ENCODE measurements around the gene CLDN3.

DNA sequence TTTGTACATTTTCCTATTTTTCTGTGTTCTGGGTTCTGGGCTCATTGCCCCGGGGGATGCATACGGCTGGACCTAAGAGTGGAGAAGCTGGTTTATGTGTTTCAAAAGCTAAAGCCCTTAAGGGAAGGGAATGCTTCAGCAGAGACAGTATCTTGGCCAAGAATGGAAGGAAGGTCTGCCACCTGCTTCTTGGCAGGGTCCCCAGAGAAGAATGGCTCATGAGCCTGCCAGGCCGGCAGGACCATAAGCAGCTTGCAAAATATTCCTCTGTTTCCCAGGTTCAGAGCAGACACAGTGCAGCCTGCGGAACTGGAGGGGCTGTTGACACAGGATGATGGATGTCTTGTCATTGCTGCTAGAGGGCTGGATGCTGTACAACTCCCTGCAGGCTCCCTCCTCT is 23.7 kb downstream of the CLDN3 start:
- TF ChIP-seq EZH2 (IDR thresholded peaks at IDR 0.05; ENCODE audit: insufficient read depth, poor library complexity, severe bottlenecking) (no peak), EZH2phosphoT487 (IDR thresholded peaks at IDR 0.05; ENCODE audit: insufficient read depth, low read depth) (no peak)
